NCI-H2196 treated with DMSO at 0.1 percent for 48 hours (cell line): ENCODE measurements around the gene SLC41A1.
"Not testable (repeated sequence)": the region's sequence is repeated elsewhere in the genome, so short reads cannot be mapped to it uniquely, and the experiment has no call there.

Experiments
- DNase-seq: peaks from one replicate; lab custom pipeline; 2025; ENCODE audit not compliant: unreplicated experiment; lab: John Stamatoyannopoulos, UW

Gene SLC41A1

GRCh38 chr1:205823260-205823659 is 10.3 kb upstream of the SLC41A1 start:
- not testable (repeated sequence) for DNase-seq

DNA sequence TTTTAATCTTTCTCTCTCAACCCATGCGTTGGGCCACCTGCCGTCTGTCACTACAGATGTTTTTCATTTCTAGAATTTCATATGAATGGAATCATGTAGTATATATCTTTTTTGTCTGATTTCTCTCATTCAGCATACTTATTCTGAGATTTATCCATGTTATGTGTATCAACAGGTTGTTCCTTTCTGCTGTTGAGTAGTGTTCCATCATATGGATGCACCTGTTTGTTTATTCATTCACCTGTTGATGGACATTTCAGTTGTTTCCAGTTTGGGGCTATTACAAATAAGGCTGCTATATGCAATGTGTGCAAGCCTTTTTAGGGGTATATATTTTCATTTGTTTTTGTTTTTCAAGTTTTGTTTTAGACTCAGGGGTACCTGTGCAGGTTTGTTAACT is 9.4 kb upstream of the SLC41A1 start:
- DNase-seq: no peak

DNA sequence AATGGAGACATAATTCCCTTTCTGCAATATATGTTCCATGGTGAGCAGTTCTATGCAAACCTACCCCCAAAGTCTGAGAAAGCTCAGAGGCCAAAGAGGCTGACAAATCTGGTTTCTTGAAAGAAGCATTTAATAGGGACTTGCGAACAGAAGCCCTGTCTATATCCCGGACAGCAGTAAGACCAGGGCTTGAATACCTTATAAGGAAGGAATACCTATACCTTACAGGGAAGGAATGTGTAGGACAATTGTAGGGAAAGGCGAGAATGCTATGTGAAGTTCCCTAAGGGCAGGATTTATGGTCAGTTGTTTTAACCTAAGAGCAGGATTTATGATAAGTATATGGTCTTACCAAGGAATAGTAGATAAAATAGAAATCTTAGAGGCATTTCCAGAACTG is 5.0 kb upstream of the SLC41A1 start:
- no peak for DNase-seq

- no peak for DNase-seq
Measured at GRCh38 chr1:205817364-205817763, 4.4 kb upstream of the SLC41A1 start.

GRCh38 chr1:205813755-205814058 is 709 bp upstream of the SLC41A1 start:
- DNase-seq: no peak

GRCh38 chr1:205812271-205812877 is 624 bp downstream of the SLC41A1 start:
- DNase-seq: no peak

DNA sequence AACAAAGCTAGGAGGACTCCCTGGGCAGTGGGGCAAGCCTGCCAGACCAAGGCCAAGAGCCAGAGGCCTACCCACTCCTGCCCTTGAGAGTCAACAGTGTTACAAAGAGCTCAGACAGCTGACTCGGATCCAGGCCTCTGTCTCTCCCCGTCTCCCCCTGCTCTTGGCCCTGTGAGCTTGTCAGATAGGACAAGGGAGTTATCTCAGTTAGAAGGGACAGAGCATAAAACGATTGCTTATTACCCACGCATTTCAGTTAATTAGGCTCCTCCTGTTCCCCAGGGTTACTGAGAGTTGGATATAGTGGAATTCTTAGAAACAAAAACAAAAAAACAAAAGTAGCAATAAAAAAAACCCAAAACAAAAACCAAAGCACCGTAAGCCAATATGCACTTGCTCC is 1.3 kb downstream of the SLC41A1 start:
- no peak for DNase-seq

DNA sequence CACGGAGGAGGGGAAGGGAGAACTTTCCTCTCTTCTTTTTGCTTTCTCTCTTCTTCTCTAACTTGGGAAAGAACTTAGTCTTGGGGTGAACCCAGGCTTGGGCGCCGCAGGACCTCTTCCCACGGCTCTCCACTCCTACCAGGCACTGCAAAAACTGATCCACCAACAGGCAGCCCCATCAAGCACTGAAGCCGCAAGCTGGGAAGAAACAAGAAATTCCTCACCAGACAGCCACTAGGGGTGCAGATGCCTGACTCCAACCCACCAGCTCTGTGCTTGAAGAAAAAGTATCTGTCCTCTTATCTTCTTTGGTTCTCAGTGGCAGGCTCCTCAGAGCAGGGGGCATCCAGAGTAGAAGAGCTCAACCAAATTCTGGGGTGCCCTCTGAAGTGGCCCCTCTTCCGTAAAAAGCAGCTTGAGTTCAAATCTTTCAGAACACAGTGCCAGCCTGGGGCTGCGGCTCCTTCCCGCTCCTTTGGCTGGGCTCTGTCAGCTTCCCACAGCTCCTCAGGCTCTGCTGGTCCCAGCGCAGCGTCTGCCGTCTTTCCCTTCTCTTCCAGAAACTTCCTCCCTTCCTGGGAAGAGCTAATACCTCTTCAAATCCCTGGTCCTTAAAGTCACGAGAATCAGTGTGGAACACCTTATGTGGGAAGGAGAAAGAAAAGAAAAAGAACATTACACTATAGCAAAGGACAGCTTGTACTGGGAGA is 2.4 kb downstream of the SLC41A1 start:
- DNase-seq: no peak

DNA sequence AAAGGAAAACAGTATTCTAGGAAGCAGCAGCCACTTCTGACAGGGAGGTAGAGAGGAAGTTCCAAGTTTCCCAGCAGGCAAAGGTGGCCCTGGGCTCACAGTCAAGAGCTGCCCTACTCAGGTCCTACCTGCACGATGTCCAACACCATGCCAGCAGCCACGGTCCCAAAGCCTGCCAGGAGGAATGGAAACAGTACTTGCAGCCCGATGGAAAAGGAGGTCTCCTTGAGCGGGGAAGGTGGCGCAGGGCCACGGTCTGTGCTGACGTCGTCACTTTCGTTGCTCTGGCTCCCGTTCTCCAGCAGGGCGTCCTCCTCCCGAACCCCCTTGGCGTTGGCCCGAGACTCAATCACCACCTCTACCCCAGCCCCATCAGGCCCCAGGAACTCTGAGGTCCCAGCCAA is 3.1 kb downstream of the SLC41A1 start:
- DNase-seq: no peak

GRCh38 chr1:205809469-205809868 is 3.5 kb downstream of the SLC41A1 start:
- DNase-seq: no peak

DNA sequence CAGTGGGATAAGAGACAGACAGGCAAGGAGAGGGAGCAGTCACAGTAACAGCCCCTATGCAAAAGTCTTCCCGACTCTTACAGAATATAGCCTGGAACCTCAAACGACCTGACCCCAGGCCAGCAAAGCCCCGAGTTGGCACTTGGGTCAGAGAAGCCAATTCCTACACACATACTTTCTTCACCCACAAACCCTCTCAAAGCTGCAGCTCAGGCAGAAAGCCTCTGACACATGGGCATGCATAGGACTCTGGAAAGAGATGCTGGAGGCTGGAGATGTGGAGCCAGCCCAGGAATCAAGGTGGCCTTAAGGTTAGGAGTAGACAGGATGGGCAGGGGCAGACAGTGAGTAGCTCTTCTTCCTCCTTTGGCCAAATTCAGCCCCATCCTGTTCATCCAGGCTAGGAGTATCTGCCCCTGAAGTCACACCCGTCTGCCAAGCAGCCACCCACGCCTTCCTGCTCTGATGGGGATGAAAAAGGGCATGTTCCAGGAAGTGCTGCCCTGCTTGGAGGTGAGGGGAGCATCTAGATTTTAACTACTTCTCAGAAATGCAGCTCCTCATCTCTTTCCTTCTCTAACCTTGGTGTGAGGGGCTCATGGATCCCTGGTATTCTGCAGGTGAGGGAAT is 7.8 kb downstream of the SLC41A1 start:
- DNase-seq: no peak

DNA sequence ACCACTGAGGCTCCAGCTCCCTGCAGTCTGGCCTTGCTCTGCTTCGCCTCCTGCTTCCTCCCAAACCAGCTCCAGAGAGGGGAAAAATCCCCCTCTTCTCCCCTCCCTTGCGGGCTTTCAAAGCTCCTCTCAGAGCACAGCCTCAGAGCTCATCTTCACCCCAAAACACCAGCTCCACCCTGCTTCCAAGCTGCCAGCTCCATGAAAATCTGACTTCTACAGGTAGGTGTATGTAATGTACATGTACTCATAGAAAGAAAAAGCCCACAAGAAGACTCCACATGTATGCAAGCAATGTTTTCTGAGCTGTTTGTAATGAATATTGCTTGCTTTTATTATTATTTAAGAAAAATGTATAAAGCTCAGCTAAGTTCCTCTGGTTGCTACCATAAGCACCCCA is 8.4 kb downstream of the SLC41A1 start:
- no peak for DNase-seq

DNA sequence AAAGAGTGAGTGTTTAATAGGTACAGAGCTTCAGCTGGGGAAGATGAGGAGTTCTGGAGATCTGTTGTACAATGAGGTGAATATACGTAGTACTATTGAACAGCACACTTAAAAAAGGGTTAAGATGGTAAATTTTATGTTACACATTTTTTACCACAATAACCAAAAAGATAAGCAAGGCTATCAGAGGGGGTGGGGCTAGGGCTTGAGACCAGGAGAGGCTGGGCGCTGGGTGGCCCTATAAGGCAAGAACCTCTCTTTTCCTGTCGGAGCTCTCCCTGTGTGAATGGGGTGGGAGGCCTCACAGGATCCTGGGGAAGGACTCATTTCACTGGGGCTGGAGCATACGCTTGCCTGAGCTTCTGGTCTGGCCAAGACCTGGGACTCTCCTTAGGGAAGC is 9.0 kb downstream of the SLC41A1 start:
- DNase-seq: no peak

DNA sequence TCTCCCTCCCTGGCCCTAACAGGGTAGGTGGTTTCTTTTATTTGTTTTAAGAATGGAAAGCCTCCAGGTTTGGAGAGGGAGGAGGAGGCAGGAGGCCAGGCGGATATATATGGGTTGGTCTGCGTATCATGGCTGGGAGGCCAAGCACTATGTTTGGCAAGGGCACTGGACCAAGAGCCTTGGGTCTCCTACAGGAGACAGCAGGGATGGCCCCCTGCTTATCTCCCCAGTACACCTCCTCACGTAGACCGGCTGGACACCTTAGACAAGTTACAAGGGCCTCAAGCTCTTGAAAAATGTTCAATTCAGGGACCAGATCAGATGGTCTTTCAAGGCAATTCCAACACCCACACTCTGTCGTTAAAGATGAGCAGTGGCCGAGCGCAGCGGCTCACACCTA is 10.9 kb downstream of the SLC41A1 start:
- DNase-seq: no peak

- peak; percentile 45 for DNase-seq
Measured at GRCh38 chr1:205800981-205801703, 11.9 kb downstream of the SLC41A1 start.

- DNase-seq: no peak
Measured at GRCh38 chr1:205800427-205800826, 12.6 kb downstream of the SLC41A1 start.

DNA sequence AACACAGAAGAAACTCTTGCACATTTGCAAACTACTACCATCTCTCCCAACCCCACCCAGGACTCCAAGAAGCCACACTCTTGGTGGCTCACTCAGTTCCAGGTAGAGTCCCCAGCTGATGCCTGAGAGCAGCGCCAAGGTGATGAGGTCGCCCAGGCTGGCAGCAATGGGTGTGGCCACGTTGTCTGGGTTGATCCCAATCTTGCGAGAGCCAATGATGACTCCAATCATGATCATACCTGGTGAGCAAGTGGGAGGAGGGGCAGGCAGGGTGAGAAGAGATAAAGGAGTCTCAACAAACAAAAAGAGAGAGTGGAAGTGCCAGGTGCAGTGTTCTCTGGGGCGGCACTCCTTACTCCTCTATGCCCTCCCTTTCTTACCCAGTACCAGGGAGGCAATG is 14.4 kb downstream of the SLC41A1 start:
- peak; percentile 35 for DNase-seq

GRCh38 chr1:205797168-205797567 is 15.8 kb downstream of the SLC41A1 start:
- DNase-seq: no peak

GRCh38 chr1:205794011-205794730 is 18.8 kb downstream of the SLC41A1 start:
- no peak for DNase-seq

DNA sequence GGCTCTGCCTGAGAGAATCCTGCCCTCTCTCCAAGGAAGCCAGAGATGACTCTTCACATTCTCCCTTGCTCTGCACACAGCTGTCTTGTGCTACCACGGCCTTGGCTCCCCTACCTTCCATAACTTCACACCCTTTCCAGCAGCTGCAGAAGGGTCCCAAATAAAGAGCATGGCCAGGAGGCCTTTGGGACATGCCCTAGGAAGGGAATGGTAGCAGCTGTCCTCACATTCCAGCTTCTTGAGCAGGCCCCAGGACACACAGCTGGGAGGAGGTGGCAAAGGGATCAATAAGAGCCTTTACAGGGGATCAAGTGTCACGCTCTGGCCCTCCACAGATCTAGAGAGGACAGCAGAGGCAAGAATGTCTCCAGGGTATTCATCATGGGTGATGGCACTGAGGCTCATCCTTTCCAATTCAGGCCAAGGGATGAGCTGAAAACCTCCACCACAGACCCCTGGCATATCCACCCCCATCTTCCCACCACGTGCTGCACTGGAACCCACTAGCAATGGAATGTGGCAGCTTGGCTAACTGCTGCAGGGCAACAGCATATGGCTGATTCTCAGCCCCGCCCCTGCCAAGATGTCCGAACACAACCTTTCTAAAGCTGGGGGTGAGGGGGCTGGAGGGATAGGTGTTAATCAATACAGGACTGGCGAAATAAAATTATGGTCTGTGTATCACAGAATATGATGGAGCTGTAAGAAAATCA is 19.9 kb downstream of the SLC41A1 start:
- no peak for DNase-seq

GRCh38 chr1:205792481-205792881 is 20.5 kb downstream of the SLC41A1 start:
- no peak for DNase-seq
